Lower lobe of right lung (tissue), 2 donors: Measurements from ENCODE around the gene CLCN2. TPM values are rescaled to one million over a fixed set of nuclear protein-coding genes. Genes with fewer than 3 reads are reported as not detected.
A peak's percentile ranks its signal among the peaks of the same experiment; 100 is the strongest.
"Not testable (repeated sequence)": the region's sequence is repeated elsewhere in the genome, so short reads cannot be mapped to it uniquely, and the experiment has no call there.

Experiments used
- ATAC-seq, 2 donors: fragments of 200-7000 bp; cut with Tn5 transposase; one replicate each; pipeline ENCODE4 v1.9.1; 2020 to 2022; ENCODE audit warnings: mild to moderate bottlenecking in 2 of 2, moderate library complexity in 2 of 2
- DNase-seq: peaks from one replicate; pipeline ENCODE4 v3.0.0-alpha.2; 2020
- H3K27ac ChIP-seq: fragments of 200-600 bp; one replicate; pipeline ENCODE4 v1.8.0; 2022
- H3K27me3 ChIP-seq: fragments of 200-600 bp; one replicate; pipeline ENCODE4 v1.8.0; 2022; ENCODE audit warnings: low read depth
- H3K36me3 ChIP-seq: fragments of 200-600 bp; one replicate; pipeline ENCODE4 v1.8.0; 2022; ENCODE audit warnings: mild to moderate bottlenecking
- H3K4me1 ChIP-seq: fragments of 200-600 bp; one replicate; pipeline ENCODE4 v1.8.0; 2022
- H3K4me3 ChIP-seq: fragments of 200-600 bp; one replicate; pipeline ENCODE4 v1.8.0; 2022; ENCODE audit warnings: mild to moderate bottlenecking
- H3K9me3 ChIP-seq: fragments of 200-600 bp; one replicate; pipeline ENCODE4 v1.8.0; 2022
- intact Hi-C: fragments of 100-400 bp; cut with DNase I; formaldehyde crosslinking; loops from one replicate; pipeline ENCODE4 v1.11.0; 2022
- total RNA-seq: library from RNA; stranded (reverse); fragmentation: NEBNext Ultra II Directional; extraction: Animal tissue kit (Norgen Biotek cat#: 25700); gene quantifications from one replicate; pipeline ENCODE4 v1.2.1, GENCODE V29; 2021
- TF ChIP-seq, protein P1 (sequence below): fragments of 200-600 bp; IDR thresholded peaks from one replicate; pipeline ENCODE4 v1.8.0; 2022; ENCODE audit warnings: antibody characterized with exemption, mild to moderate bottlenecking
- donor health status: DM: no; HTN: yes; CAD: no; lungs with severe emphysema.

The CLCN2 gene
- total RNA-seq, 1 donor from 2014 or later: 4.4 TPM

DNA sequence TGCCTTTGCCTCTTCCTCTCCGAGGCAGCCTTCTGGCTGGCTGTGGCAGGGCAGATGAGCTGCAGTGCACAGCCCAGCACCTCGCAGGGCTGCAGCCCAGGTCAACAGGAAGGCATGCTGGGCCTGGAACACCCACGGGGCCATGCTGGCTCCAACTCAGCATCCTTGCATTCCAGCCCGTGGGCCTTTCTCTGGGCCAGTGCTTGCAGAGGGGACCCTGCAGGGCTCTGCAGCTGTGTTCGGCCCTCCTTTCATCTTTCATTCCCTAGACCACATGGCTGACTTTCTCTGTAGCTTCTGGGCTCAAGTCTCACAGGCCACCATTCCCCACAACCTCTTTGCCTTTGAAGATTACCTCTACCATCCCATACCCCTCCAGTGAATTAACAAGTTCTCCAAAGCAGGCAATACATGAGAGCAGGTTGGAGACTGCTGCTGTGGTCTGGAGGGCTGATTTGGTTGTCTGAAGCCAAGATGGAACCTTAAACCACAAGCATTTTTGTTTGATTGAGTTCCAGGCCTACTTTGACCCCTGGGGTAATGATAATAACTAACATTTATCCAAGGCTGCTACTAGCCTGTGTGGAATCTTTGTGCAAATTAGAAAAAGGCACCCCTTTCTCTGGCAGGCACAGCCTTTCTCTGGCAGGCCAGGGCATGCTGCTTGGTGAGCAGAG is 18.1 kb downstream of the CLCN2 start:
- intact Hi-C loops: no loop called here
- no peak for DNase-seq
- Histone ChIP-seq H3K4me3 (no peak overlapping the region), H3K27me3 (no peaks in the 10 kb centered on the region), H3K9me3 (no peaks in the 10 kb centered on the region), H3K27ac (no peak overlapping the region), H3K4me1 (peaks cover 17% of the 10 kb centered on the region), H3K36me3 (peaks cover 33% of the 10 kb centered on the region)
- TF ChIP-seq, protein P1, sequence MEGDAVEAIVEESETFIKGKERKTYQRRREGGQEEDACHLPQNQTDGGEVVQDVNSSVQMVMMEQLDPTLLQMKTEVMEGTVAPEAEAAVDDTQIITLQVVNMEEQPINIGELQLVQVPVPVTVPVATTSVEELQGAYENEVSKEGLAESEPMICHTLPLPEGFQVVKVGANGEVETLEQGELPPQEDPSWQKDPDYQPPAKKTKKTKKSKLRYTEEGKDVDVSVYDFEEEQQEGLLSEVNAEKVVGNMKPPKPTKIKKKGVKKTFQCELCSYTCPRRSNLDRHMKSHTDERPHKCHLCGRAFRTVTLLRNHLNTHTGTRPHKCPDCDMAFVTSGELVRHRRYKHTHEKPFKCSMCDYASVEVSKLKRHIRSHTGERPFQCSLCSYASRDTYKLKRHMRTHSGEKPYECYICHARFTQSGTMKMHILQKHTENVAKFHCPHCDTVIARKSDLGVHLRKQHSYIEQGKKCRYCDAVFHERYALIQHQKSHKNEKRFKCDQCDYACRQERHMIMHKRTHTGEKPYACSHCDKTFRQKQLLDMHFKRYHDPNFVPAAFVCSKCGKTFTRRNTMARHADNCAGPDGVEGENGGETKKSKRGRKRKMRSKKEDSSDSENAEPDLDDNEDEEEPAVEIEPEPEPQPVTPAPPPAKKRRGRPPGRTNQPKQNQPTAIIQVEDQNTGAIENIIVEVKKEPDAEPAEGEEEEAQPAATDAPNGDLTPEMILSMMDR: no peak
- ATAC-seq: no peak

DNA sequence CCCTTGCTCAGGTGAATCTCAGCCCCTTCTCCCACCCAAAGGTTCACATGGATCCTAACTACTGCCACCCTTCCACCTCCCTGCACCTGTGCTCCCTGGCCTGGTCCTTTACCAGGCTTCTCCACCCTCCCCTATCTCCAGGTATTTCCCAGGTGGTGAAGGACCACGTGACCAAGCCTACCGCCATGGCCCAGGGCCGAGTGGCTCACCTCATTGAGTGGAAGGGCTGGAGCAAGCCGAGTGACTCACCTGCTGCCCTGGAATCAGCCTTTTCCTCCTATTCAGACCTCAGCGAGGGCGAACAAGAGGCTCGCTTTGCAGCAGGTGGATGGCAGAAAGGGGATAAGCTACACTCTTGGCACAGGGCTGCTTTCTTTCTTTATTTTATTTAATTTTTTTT is 19.5 kb downstream of the CLCN2 start:
- TF ChIP-seq, protein P1: no peak
- intact Hi-C loops: no loop called here
- peaks cover 33% of the 10 kb centered on the region for H3K36me3 ChIP-seq
- H3K4me3 ChIP-seq: no peak overlapping the region
- DNase-seq (peak; percentile 84), ATAC-seq (peak; percentile 78 to 86)
- peaks cover 31% of the 10 kb centered on the region for H3K4me1 ChIP-seq
- H3K9me3 ChIP-seq: no peaks in the 10 kb centered on the region
- H3K27ac ChIP-seq: no peak overlapping the region
- no peaks in the 10 kb centered on the region for H3K27me3 ChIP-seq

DNA sequence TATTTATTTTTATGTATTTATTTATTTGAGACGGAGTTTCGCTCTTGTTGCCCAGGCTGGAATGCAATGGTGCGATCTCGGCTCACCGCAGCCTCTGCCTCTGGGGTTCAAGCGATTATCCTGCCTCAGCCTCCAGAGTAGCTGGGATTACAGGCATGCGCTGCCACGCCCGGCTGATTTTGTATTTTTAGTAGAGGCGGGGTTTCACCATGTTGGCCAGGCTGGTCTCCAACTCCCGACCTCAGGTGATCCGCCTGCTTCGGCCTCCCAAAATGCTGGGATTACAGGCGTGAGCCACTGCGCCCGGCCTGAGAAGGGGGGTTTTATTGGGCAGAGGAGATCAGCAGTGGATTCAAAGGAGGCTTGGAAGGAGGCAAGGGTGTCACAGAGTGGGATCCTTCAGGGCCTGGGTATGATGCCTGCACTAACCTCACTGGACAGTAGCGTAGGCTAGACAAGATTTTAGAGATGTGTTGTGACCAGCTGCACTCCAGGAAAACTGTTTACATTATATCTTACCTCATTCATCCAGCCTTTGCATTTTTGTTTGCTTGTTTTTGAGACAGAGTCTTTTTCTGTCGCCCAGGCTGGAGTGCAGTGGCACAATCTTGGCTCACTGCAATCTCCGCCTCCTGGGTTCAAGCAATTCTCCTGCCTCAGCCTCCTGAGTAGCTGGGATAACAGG is 21.8 kb downstream of the CLCN2 start:
- H3K9me3 ChIP-seq, H3K4me3 ChIP-seq, ATAC-seq, intact Hi-C loops, H3K27ac ChIP-seq, DNase-seq, H3K27me3 ChIP-seq: not testable (repeated sequence)
- H3K4me1 ChIP-seq: peaks cover 32% of the 10 kb centered on the region
- peaks cover 37% of the 10 kb centered on the region for H3K36me3 ChIP-seq

DNA sequence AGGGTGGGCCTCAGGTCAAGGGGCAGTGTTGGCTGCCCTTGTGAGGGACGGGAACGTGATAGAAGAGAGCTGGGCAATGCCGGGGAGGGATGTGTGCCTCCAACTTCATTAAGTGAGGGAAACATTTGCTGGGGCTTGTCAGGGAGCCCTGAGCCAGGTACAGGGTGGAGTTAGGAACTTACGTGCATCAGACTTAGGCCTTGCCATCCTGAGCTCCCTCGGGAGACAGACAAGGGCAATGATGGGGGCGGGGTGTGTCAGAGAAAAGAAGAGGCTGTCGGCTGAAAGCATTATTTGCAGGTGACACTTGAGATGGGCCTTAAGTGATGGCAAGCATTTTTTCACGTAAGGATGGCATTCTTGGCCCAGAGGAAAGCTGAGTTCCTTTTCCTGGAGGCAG is 22.4 kb downstream of the CLCN2 start:
- Histone ChIP-seq H3K4me3 (peak overlapping the region; percentile 14), H3K27ac (peak overlapping the region; percentile 93), H3K36me3 (peaks cover 38% of the 10 kb centered on the region), H3K27me3 (no peaks in the 10 kb centered on the region), H3K9me3 (no peaks in the 10 kb centered on the region), H3K4me1 (peaks cover 32% of the 10 kb centered on the region)
- DNase-seq (no peak), ATAC-seq (no peak)
- intact Hi-C loops: no loop called here
- TF ChIP-seq, protein P1: no peak

DNA sequence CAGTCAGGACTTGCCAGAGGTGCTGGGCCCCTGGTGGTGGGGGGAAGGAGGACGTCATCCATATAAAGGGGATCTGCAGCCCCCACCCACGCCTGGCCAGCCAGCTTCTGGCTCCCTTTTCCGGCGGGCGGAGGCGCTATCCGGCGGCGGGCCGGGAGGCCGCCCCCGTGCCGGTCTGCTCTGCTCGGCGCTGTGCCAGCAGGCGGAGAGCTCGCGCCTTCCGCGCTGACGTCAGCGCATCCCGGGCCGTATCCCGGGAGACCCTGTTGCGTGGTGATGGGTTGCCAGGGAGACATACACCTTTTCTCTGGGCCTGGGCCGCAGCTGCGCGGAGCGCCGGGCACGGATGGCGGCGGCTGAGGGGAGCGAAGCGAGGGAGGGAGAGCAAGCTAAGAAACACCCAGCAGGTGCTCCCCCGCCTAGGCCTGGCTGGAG is 22.9 kb downstream of the CLCN2 start:
- peaks cover 32% of the 10 kb centered on the region for H3K4me1 ChIP-seq
- H3K9me3 ChIP-seq: no peaks in the 10 kb centered on the region
- DNase-seq: no peak
- H3K36me3 ChIP-seq: peaks cover 42% of the 10 kb centered on the region
- ATAC-seq: no peak
- TF ChIP-seq, protein P1: no peak
- H3K27ac ChIP-seq: peak overlapping the region; percentile 93
- intact Hi-C loops: no loop called here
- peak overlapping the region; percentile 14 for H3K4me3 ChIP-seq
- no peaks in the 10 kb centered on the region for H3K27me3 ChIP-seq

DNA sequence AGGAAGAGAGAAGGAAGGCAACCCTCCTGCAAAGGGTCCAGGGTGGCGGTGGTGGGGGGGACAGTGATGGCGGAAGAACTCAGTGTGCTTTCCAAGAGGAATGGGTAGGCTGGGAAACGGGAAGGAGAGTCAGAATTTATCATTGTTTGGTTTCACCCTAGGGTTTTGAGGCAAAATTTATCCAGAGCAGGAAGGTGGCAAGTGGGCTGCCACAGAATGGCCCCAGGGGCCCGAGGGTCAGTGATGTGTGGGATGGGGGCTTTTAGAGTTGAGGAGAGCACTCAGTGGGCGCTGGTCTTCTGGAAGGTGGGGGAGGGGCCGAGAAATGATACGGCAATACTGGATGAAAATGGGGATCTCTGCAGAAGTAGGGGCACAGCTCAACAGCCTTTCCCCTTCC is 23.4 kb downstream of the CLCN2 start:
- no peak for DNase-seq
- peak overlapping the region; percentile 14 for H3K4me3 ChIP-seq
- no peaks in the 10 kb centered on the region for H3K27me3 ChIP-seq
- ATAC-seq: no peak
- H3K4me1 ChIP-seq: peaks cover 32% of the 10 kb centered on the region
- H3K36me3 ChIP-seq: peaks cover 42% of the 10 kb centered on the region
- H3K27ac ChIP-seq: peak overlapping the region; percentile 93
- TF ChIP-seq, protein P1: no peak
- no peaks in the 10 kb centered on the region for H3K9me3 ChIP-seq
- intact Hi-C loops: no loop called here
